Measurements from ENCODE around the gene SCN2B. TPM values are rescaled to one million over a fixed set of nuclear protein-coding genes. Genes with fewer than 3 reads are reported as not detected.

SCN2B gene
- total RNA-seq, 1 experiment from 2014 or later, result not detected

- TF ChIP-seq CTCF (conservative IDR thresholded peaks at IDR 0.05; ENCODE audit: low read depth, low read length) (no peak), EZH2 (IDR thresholded peaks at IDR 0.05; ENCODE audit: borderline replicate concordance, low read depth, low read length, poor library complexity, severe bottlenecking) (no peak)
- intact Hi-C loops (cut with micrococcal nuclease; ENCODE audit: unreplicated experiment), result no loop called here
- no peak overlapping the region for H3K27ac ChIP-seq (ENCODE audit: low read depth, low read length, poor library complexity, severe bottlenecking)
- CTCF ChIA-PET, result no interaction called here
- H3K4me3 ChIP-seq (ENCODE audit: low read depth, low read length, poor library complexity, severe bottlenecking), result no peak overlapping the region
- H3K4me1 ChIP-seq (ENCODE audit: insufficient read depth, low read length, poor library complexity, severe bottlenecking), result peaks cover 14% of the 10 kb centered on the region
- no peak for DNase-seq (ENCODE audit: low spot score)
- no TSS peak for BruUV-seq (replicated peaks)
- no peaks in the 10 kb centered on the region for H3K36me3 ChIP-seq (ENCODE audit: insufficient read depth, low read length, poor library complexity, severe bottlenecking)
- no peaks in the 10 kb centered on the region for H3K27me3 ChIP-seq (replicated peaks; ENCODE audit: insufficient read depth, low read depth, low read length, poor library complexity)
- POLR2A ChIA-PET (ENCODE audit: low non-redundant PET), result no interaction called here
- H3K9me3 ChIP-seq (ENCODE audit: low read depth, low read length, poor library complexity, severe bottlenecking), result no peaks in the 10 kb centered on the region
These were observed 34.4 kb downstream of the SCN2B start for GRCh38 chr11:118142081-118142480.

- intact Hi-C loops (cut with micrococcal nuclease; ENCODE audit: unreplicated experiment), result no loop called here
- no peak overlapping the region for H3K27ac ChIP-seq (ENCODE audit: low read depth, low read length, poor library complexity, severe bottlenecking)
- CTCF ChIA-PET, result interaction anchor here (0.6 kb wide), 2 partner anchors 22 to 24 kb away, joined by 4 to 6 read pairs; no protein-coding TSS in a partner anchor
- no peaks in the 10 kb centered on the region for H3K36me3 ChIP-seq (ENCODE audit: insufficient read depth, low read length, poor library complexity, severe bottlenecking)
- H3K4me1 ChIP-seq (ENCODE audit: insufficient read depth, low read length, poor library complexity, severe bottlenecking), result no peaks in the 10 kb centered on the region
- BruUV-seq (replicated peaks), result no TSS peak
- POLR2A ChIA-PET (ENCODE audit: low non-redundant PET), result interaction anchor here (0.7 kb wide), 1 partner anchor 24 kb away, joined by 20 read pairs; no protein-coding TSS in a partner anchor
- no peak for DNase-seq (ENCODE audit: low spot score)
- TF ChIP-seq CTCF (conservative IDR thresholded peaks at IDR 0.05; ENCODE audit: low read depth, low read length) (no peak), EZH2 (IDR thresholded peaks at IDR 0.05; ENCODE audit: borderline replicate concordance, low read depth, low read length, poor library complexity, severe bottlenecking) (no peak)
- no peak overlapping the region for H3K4me3 ChIP-seq (ENCODE audit: low read depth, low read length, poor library complexity, severe bottlenecking)
- H3K27me3 ChIP-seq (replicated peaks; ENCODE audit: insufficient read depth, low read depth, low read length, poor library complexity), result no peaks in the 10 kb centered on the region
- no peaks in the 10 kb centered on the region for H3K9me3 ChIP-seq (ENCODE audit: low read depth, low read length, poor library complexity, severe bottlenecking)
These were observed 36.9 kb downstream of the SCN2B start for GRCh38 chr11:118139578-118139977.

GRCh38 chr11:118138839-118139420 is 37.5 kb downstream of the SCN2B start:
- H3K27ac ChIP-seq (ENCODE audit: low read depth, low read length, poor library complexity, severe bottlenecking), result no peak overlapping the region
- no peaks in the 10 kb centered on the region for H3K27me3 ChIP-seq (replicated peaks; ENCODE audit: insufficient read depth, low read depth, low read length, poor library complexity)
- no TSS peak for BruUV-seq (replicated peaks)
- TF ChIP-seq EZH2 (IDR thresholded peaks at IDR 0.05; ENCODE audit: borderline replicate concordance, low read depth, low read length, poor library complexity, severe bottlenecking) (no peak), CTCF (conservative IDR thresholded peaks at IDR 0.05; ENCODE audit: low read depth, low read length) (no peak)
- intact Hi-C loops (cut with micrococcal nuclease; ENCODE audit: unreplicated experiment), result no loop called here
- no peak for DNase-seq (ENCODE audit: low spot score)
- H3K4me3 ChIP-seq (ENCODE audit: low read depth, low read length, poor library complexity, severe bottlenecking), result no peak overlapping the region
- H3K4me1 ChIP-seq (ENCODE audit: insufficient read depth, low read length, poor library complexity, severe bottlenecking), result no peaks in the 10 kb centered on the region
- H3K9me3 ChIP-seq (ENCODE audit: low read depth, low read length, poor library complexity, severe bottlenecking), result no peaks in the 10 kb centered on the region
- POLR2A ChIA-PET (ENCODE audit: low non-redundant PET), result no interaction called here
- H3K36me3 ChIP-seq (ENCODE audit: insufficient read depth, low read length, poor library complexity, severe bottlenecking), result no peaks in the 10 kb centered on the region
- CTCF ChIA-PET, result no interaction called here

Measured in A673 (cell line).